GM10266 (cell line): ENCODE measurements around the gene AMOTL1.

Source experiments
- DNase-seq: peaks from one replicate; pipeline ENCODE4 v3.0.0; 2012; ENCODE audit errors: extremely low spot score
- CTCF ChIP-seq: IDR thresholded peaks from 2 replicates; pipeline ENCODE4 v1.5.1; 2012; ENCODE audit warnings: mild to moderate bottlenecking, low read depth; ENCODE audit not compliant: control insufficient read depth, insufficient read depth; ENCODE audit errors: missing control alignments

Gene AMOTL1

GRCh38 chr11:94753630-94754029 is 14.5 kb upstream of the AMOTL1 start:
- TF ChIP-seq CTCF, result no peak
- no peak for DNase-seq

GRCh38 chr11:94754335-94754734 is 13.8 kb upstream of the AMOTL1 start:
- DNase-seq, result no peak
- TF ChIP-seq CTCF, result no peak

- TF ChIP-seq CTCF, result no peak
- DNase-seq, result no peak
Measured at GRCh38 chr11:94754819-94755218, 13.3 kb upstream of the AMOTL1 start.

- no peak for TF ChIP-seq CTCF
- DNase-seq, result no peak
Measured at GRCh38 chr11:94755494-94755893, 12.7 kb upstream of the AMOTL1 start.

- DNase-seq, result no peak
- TF ChIP-seq CTCF, result no peak
Measured at GRCh38 chr11:94757037-94757735, 11.0 kb upstream of the AMOTL1 start.

GRCh38 chr11:94758666-94759065 is 9.5 kb upstream of the AMOTL1 start:
- no peak for DNase-seq
- TF ChIP-seq CTCF, result no peak

GRCh38 chr11:94759522-94759921 is 8.6 kb upstream of the AMOTL1 start:
- TF ChIP-seq CTCF, result no peak
- DNase-seq, result no peak
